HG02884 (cell line): ENCODE results near the gene C1orf115.
"Not testable (repeated sequence)": the region's sequence is repeated elsewhere in the genome, so short reads cannot be mapped to it uniquely, and the experiment has no call there.

Experiments used
- ATAC-seq: cut with Tn5 transposase; IDR thresholded peaks from one replicate; pipeline ENCODE4 v1.9.1; 2021; ENCODE audit warnings: mild to moderate bottlenecking, moderate library complexity; ENCODE audit not compliant: unreplicated experiment

The C1orf115 gene, protein sequence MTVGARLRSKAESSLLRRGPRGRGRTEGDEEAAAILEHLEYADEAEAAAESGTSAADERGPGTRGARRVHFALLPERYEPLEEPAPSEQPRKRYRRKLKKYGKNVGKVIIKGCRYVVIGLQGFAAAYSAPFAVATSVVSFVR

DNA sequence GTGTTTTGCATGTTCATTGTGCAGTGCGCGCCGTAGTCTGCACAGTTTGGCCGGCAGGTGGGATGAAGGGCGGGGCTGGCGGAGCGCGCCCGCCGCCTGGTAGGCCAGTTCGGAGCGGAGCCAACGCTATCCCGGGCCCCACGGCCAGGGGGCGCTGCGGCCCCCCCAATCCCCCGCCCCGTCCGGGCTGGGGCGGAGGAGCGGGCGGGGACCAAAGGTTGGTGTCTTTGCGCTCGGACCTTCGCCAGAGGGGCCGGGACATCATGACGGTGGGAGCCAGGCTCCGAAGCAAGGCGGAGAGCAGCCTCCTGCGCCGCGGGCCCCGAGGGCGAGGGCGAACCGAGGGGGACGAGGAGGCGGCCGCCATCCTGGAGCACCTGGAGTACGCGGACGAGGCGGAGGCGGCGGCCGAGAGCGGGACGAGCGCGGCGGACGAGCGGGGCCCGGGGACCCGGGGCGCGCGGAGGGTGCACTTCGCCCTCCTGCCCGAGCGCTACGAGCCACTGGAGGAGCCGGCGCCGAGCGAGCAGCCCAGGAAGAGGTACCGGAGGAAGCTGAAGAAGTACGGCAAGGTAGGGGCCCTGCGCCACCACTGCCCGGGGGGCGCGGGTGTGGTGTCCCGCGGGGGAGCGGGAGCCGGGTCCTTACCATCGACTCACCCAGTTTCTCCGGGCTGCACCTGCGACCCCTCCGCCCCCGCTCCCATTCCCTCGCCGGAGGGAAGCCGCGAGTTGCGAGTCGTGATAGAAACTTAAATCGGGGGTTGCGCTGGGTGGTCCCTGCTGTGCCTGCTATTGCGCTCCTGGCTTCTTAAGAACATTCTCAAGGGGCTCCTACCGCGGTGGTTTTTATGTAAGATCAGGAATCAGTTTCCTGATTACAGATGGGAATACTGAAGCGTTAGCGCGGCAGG, at the start of gene C1orf115:
Gene C1orf115, plus strand, starts transcription at position 224 of the 913 bp plus-strand sequence. Its CDS starts 40 bp downstream, at position 264.
- peak; percentile 94 for ATAC-seq

DNA sequence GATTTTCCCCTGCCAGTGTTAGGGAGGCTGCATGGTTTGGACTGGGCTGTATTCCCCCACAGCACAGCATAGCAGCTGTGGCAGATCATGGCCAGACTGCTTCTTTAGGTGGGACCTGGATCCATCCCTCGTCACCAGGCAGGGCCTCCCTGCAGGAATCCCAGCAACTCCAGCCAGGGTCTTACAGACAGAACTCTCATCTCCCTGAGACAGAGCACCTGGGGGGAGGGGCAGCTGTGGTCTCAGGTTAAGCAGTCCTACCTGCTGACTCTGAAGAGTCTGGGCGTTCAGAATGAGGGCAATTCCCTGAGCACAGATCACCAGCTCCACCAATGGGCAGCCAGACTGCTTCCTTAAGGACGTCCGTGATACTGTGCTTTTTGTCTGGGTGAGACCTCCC, 47.9 kb upstream of the C1orf115 start:
- ATAC-seq: no peak

DNA sequence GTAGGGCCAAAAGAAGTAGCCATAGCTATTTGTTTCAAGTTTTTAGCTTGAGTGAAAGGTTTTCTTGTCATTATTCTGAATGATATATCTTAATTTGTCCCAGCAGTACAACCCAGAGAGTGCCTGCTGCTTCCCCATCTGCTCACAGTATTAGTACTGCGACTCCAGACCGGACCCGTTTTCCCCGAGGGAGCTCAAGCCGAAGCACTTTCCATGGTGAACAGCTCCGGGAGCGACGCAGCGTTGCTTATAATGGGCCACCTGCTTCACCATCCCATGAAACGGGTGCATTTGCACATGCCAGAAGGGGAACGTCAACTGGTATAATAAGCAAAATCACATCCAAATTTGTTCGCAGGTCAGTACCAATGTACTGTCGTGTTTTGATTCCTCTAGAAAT, 37.2 kb upstream of the C1orf115 start:
- no peak for ATAC-seq

DNA sequence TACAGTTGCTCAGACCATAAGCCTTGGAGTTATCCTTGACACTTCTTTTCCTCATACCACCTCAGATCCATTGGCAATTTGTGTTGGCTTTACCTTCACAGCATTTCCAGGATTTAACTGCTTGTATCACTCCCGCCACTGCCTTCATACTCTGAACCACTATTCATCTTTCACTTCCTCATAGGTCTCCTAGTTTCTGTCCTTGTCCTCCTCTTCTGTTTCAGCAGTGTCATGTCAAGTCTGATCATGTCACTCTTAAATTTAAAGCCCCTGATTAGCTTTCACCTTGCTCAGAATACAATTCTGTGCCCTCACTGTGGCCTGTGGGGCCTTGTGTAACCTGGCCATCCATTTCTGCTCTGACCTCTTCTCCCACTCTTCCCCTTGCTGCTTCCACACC, 34.7 kb upstream of the C1orf115 start:
- ATAC-seq: peak; percentile 93

DNA sequence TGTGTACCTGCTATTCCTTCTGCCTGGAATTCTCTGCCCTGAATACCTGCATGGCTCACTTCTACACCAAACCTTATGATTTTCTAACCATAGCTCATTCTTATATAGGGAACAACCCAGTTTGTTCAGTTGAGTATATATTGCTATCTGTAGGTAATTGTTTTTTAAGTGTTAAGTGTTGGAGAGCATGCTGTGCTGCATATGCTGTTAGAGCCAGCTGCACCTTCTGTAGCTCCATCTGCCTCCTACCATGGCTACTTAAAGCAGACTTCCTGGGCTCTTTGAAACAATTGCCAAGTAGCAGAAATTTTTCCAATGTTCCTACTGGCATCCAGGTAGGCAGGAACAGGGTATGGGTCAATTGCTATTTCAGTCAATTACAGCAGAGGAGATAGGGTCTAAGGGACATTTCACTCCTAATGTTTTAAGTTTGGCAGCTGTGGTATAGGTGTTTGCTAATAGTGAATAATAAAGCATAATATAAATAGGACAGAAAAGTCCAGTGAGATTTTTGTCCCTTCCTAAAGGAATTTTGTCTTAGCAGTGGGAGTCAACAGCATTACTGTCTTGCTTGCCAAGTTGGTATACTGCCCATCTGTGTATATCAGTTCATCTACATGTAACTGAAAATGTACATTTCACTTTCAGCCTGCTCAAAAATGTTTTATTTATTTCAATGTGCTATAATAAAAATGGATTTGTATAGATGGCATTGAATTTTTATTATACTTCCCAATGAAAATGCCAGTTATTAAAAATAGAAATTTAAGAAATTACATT, 34.0 kb upstream of the C1orf115 start:
- ATAC-seq: no peak

DNA sequence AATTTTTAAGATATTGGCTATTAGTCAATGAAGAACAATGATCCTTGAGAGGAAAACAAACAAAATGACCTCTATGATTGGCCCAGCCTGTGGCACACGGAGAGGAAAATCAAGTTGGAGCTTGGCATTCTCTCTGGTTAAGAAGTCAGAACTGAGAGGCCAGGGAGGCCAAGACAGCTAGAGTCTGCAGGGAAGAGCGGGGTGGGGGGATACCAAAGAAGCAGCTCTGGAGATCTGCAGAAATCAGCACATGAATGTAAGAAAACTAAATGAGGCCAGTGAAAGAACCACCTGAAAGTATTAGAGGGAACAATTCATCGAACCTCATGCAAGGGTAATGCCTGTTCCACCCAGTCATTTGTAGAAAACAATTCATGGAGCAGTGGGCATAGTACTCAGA, 23.8 kb upstream of the C1orf115 start:
- ATAC-seq: no peak

DNA sequence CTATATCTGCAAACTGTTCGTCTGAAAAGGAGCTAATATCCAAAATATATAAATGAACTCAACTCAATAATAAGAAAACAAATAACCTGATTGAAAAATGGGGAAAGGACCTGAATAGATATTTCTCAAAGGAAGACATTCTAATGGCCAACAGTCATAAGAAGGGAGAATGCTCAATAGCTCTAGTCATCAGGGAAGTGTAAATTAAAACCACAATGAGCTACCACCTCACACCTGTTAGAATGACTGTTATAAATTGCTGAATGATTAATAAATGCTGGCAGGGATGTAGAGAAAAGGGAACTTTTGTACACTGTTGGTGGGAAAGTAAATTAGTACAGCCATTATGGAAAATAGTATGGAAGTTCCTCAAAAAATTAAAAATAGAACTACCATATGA, 21.2 kb upstream of the C1orf115 start:
- no peak for ATAC-seq

DNA sequence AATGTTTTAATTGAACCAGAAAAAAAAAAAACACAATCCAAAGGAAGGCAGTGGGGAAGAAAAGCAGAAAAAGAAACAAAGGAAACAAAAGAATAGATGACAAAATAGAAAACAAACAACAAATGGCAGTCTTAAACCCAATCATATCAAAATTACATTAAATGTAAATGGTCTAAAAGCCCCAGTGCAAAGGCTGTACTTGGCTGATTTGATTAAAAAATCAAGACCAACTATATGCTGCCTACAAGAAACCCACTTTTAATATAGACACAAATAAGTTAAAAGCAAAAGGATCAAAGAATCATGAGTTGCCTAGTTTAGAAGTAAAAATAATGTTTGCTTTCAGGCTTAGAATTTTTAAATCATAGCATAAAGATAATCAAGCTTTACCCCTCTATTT, 19.8 kb upstream of the C1orf115 start:
- ATAC-seq: no peak

DNA sequence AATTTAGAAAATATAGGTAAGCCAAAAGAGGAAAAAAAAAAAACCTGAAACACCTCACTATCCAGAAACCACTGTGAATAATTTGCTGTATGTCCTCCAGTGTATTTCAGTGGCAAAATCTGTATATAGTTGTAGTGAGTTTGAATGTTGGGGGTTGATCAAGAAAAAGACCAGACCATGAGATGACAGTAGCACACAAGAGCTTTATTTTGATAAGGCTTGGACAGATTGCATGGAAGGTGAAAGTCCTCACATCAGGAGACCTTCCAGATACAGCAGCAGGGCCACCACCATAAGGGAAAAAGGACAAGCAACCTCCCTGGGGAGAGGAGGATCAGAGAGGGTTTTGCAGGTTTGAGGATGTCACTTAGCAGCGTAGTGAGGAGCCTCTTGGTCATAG, 16.2 kb upstream of the C1orf115 start:
- no peak for ATAC-seq

DNA sequence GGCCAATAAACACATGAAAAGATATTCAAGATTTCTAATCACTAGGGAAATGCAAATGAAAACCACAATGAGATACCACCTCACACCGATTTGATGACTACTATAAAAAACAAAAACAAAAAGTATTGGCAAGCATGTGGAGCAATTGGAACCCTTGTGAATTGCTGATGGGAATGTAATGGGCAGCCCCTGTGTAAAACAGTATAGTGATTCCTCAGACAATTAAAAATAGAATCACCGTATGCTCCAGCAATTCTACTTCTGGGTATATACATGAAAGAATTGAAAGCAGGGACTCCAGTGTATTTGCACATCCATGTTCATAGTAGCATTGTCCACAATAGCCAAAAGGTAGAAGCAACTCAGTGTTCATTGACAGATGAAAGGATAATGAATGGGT, 12.9 kb upstream of the C1orf115 start:
- ATAC-seq: no peak

DNA sequence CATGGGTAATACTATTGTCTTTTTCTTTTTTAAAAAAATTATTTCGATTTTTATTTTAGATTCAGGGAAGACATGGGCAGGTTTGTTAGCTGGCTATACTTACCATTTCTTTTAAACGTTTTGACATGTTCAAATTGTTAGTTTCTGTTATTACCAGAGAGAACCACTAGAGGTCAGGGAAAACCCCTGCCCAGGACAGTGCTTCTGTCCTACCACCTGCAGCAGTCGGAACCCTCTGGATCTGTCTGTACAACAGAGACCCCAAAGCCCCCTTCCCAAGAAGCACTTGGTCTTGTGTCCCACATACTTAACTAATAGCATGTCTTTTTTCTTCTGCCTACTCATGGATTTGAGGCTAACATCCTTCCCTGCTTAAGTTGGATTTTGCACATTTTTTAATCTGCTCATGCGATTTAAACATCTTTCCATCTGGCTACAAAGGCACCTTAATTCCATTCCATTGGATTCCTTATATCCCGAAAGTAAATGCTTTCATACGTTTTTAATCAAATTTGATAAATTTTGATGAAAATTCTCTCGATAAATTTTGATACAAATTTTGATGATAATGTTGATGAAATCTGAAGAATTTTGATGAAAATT, 10.0 kb upstream of the C1orf115 start:
- ATAC-seq: peak; percentile 88

DNA sequence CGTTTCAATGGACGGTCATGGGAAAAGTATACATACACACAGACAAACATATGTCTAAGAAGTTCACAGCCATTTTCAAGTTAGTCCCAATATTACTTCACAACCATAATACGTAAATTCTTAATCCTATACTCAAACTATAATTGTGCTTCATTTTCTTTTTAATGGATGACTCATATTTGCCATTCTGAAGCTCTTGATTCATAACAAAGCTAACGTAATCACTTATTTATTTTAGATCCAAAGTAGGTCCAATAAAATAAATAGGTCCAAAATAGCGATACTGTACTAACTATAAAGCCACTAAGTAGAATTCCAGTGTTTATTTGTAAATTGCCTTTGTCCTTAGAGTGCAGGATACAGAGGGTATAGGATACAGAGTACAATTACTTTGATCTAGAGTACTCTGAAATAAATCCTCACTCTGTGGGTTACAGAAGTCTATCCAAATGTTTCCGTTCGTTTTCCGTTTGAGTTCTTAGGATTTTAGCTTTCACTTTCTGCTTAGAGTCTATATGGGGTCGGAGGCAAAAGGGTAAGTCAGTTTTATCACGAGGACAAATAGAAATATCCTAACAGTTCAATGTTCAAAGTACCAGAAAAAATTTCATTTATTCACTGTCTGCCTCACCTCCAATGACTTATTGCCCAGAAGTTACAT, 8.8 kb upstream of the C1orf115 start:
- no peak for ATAC-seq

DNA sequence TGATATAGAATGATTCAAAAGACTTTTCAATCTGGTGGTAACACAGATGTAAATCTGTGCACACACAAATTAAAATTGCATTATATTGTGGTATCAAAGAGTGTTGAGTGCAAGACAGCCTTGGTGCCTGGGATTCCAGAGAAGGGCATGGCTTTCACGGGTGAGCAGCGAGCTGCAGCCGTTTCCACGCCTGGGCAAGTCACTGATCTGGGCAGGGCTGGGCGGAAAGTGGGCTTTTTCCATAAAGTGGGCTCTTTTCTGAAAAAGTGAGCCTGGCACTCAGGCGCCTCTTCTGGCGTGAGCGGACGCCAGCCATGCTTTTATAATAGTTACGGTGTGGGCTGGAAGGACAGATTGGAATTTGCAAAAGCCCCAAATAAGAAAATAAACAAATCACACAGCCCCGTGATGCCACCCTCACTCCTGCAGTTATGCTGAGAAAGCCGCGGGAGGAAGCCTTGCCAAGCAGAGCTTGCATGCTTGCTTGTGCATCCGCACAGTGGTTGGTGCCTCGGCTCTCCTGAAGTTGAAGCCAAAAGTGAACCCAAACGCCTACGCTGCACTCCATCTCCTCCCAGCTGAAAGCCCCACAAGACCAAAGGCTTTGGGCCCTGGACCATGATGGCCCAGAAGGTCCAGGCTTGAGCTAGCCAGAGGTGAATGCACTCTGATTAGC, 7.1 kb upstream of the C1orf115 start:
- ATAC-seq: no peak

DNA sequence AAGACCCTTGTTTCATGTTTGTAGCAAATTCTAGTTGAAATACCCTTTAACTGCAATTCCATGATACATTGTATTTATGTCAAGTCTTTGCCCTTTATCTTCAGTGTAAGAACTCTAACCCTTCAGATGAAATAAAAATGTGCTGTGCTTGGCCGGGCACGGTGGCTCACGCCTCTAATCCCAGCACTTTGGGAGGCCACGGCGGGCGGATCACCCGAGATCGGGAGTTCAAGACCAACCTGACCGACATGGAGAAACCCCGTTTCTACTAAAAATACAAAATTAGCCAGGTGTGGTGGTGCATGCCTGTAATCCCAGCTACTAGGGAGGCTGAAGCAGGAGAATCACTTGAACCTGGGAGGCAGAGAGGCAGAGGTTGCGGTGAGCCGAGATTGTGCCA, 6.4 kb upstream of the C1orf115 start:
- not testable (repeated sequence) for ATAC-seq

DNA sequence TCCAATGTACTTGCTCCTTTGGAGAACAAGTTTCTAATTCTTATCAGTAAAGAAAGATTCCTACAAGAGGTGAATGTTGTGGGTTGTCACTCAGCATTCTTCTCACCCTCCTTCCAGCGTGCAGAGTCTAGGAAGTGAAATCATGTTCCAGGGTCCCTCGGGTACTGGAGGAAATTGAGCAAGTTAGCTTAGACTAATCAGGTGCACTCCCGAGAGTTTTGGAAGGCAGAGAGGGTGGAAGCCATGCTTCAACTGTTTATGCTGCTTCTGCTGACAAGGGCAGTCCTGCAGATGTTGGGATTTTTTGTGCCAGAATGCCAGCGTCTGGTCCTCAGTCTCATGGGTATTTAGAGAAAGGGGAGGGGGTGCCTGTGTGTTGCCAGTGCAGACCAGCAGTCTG, 5.3 kb upstream of the C1orf115 start:
- ATAC-seq: no peak

DNA sequence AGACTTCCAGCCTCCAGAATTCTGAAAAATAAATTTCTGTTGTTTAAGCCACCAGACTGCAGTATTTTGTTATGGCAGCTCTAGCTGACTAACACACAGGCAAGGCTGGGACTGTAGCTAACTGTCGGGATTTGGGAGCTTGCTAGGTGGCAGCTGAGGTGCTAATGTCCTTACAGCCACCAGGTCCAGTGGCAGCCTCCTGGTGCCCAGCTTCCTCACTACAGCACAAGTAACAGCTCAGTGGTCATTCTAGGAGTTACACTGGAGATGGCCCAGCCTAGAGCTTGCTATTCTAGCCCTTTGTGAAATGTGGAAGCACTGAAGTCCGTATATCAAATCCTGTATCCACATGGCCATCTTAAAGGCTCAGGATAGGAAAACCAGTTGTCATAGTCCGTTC, 4.3 kb upstream of the C1orf115 start:
- ATAC-seq: no peak

DNA sequence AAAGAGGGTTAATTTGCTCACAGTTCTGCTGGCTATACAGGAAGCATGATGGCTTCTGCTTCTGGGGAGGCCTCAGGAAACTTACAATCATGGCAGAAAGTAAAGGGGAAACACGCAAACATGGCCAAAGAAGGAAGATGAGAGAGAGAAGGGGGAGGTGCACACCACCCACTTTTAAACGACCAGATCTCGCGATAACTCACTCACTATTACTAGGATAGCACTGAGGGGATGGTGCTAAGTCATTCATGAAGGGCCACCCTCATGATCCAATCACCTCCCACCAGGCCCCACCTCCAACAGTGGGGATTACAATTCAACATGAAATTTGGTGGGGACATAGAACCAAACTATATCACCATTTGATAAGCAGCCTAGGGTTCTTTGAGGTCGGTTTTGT, 2.4 kb upstream of the C1orf115 start:
- ATAC-seq: no peak

DNA sequence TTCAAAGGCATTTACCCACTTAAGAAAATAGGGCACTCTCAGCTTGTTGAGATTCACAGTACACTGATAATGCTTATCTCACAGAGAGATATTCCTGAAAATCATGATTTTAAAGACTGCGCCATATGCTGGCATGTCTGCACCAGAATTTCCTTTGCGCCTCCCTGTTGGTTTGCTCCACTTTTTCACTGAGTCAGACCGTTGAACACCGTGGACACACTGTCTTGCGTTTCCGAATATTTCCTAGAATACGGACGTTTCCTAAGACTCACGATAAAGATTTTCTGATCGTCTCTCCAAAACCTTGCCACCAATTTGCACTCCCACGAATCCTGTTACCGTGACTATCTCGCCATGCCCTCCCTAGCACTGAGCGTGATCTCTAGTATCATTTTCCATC, 497 bp upstream of the C1orf115 start:
- no peak for ATAC-seq

DNA sequence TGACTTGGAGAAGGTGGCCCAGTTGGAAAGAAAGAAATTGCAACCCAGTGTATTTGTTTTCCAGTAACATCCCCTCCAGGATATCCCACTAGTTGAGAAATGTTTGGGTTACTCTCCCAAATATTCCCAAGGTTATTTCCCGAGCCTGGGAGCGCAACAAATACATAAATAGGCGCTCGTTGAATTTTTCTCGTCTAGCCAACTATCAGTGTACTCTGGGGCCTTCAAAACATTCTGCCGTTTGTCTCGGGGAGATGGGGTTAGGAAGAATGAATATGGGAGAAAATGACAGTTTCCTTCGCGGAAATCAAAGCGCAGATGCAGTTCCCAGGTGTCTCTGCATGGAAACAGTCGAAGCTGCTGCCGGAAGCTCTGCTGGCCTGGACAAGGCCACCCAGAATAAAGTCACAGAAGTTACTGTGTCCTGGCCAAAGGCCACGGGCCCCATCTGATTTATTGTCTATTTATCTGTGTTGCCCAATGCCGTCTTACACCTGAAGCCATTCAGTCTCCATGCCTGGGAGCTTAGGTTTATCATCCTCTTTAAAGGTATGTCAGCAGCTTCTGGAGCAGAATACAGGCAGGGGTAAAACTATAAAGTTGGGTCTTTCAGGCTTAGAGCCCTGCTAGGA, 1.0 kb downstream of the C1orf115 start:
- ATAC-seq: no peak
